Kidney tubule cell (primary cell): Measurements from ENCODE around the gene ZNF311.
"Not testable (repeated sequence)": the region's sequence is repeated elsewhere in the genome, so short reads cannot be mapped to it uniquely, and the experiment has no call there.

Experiments
- DNase-seq: peaks from one replicate; pipeline ENCODE4 v3.0.0-alpha.2; 2018; ENCODE audit warnings: low spot score

The ZNF311 gene

GRCh38 chr6:28953585-28954258 lies 51.4 kb downstream of the ZNF311 start:
- peak; percentile 29 for DNase-seq

DNA sequence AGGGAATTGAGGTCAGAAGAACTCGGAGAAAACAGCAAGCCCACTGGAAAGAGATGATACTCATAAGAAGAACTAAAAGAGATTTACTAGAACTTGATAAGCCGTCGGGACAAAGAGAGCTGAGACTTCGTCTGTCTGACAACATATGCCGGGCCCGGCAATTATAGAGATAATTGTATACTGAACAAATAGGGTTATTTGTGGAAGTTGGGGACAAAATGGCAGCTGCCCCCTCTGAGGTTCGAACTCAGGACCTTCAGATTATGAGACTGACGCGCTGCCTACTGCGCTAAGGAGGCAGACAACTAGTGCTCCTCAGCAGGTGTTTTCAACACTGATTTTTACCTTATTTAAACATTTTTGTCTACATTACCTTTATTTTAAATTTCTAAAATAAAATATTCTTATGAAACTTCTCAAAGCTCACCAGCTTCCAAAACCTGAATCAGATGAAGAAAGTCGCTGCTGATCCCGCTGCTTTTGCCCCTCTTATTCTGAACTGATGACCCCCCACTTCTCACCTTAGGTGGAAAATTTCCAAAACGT lies 52.0 kb downstream of the ZNF311 start:
- DNase-seq = peak; percentile 80

- DNase-seq = not testable (repeated sequence)
Measured at GRCh38 chr6:28949656-28950195, 55.4 kb downstream of the ZNF311 start.

- no peak for DNase-seq
Measured at GRCh38 chr6:28948782-28949486, 56.2 kb downstream of the ZNF311 start.

DNA sequence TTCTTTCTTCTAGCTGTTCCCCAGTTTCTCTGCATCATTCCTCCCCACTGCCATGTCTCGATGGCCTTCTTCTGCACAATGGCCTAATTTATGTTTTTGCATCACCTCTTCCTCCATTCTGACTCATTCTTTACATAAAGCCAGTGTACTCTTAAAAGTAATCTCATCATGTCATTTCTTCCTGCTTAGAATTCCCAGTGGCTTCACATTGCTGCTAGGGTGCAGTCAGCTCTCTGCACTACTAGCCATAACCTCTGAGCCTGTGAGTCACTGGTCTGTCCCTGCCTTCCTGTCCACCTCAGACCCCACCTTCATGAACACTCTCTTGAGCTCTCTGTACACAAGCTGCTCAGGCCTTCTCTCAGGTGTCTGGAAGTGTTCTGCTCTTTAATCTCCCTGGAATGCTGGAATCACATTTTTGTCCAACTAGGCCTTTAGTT lies 57.3 kb downstream of the ZNF311 start:
- peak; percentile 93 for DNase-seq

- peak; percentile 24 for DNase-seq
Measured at GRCh38 chr6:28947067-28947765, 57.9 kb downstream of the ZNF311 start.

GRCh38 chr6:28945349-28945748 lies 59.8 kb downstream of the ZNF311 start:
- no peak for DNase-seq
